GM21381 (cell line): Measurements from ENCODE around the gene SLC6A15.

ENCODE experiments used
- ATAC-seq: cut with Tn5 transposase; IDR thresholded peaks from one replicate; pipeline ENCODE4 v1.9.1; 2021; ENCODE audit warnings: mild to moderate bottlenecking, moderate library complexity; ENCODE audit not compliant: unreplicated experiment

The SLC6A15 gene

GRCh38 chr12:84810611-84811010 lies 102.0 kb downstream of the SLC6A15 start:
- ATAC-seq, result no peak
